Coronary artery (tissue), 2 donors: ENCODE data around the gene LIPA.

Source experiments
- DNase-seq: peaks from one replicate; pipeline ENCODE4 v3.0.0-alpha.2; 2017; ENCODE audit warnings: low spot score
- H3K27ac ChIP-seq, 2 donors: fragments of 200-600 bp; sonication (generic); one replicate each; pipeline ENCODE4 v1.5.1; 2016 to 2019
- H3K4me3 ChIP-seq: fragments of 200-600 bp; sonication (generic); 2 replicates; pipeline ENCODE4 v1.5.1; 2016; ENCODE audit warnings: mild to moderate bottlenecking, moderate library complexity
- CTCF ChIP-seq: fragments of 200-600 bp; sonication (generic); IDR thresholded peaks from one replicate; pipeline ENCODE4 v1.5.1; 2019; ENCODE audit warnings: antibody characterized with exemption

Gene LIPA

GRCh38 chr10:89241026-89241425 is 10.5 kb downstream of the LIPA start:
- no peak for DNase-seq
- peak overlapping the region in 1 of 2 donors; percentile 22 for H3K27ac ChIP-seq
- H3K4me3 ChIP-seq: no peak overlapping the region
- no peak for TF ChIP-seq CTCF

GRCh38 chr10:89240519-89240918 is 11.1 kb downstream of the LIPA start:
- no peak overlapping the region for H3K27ac ChIP-seq
- DNase-seq: no peak
- TF ChIP-seq CTCF: no peak

GRCh38 chr10:89238956-89239644 is 12.5 kb downstream of the LIPA start:
- Histone ChIP-seq H3K27ac (no peak overlapping the region), H3K4me3 (no peak overlapping the region)
- DNase-seq: no peak
- TF ChIP-seq CTCF: no peak

More at GRCh38 chr10:89240519-89240918, 11.1 kb downstream of the LIPA start:
- H3K4me3 ChIP-seq: no peak overlapping the region

- no peak overlapping the region for H3K4me3 ChIP-seq
- TF ChIP-seq CTCF: no peak
- no peak for DNase-seq
- H3K27ac ChIP-seq: no peak overlapping the region
Measured at GRCh38 chr10:89237849-89238248, 13.7 kb downstream of the LIPA start.

GRCh38 chr10:89236226-89236797 is 15.3 kb downstream of the LIPA start:
- no peak for TF ChIP-seq CTCF
- DNase-seq: no peak
- no peak overlapping the region for H3K4me3 ChIP-seq

GRCh38 chr10:89235073-89235798 is 16.3 kb downstream of the LIPA start:
- TF ChIP-seq CTCF: no peak
- DNase-seq: peak; percentile 74
- Histone ChIP-seq H3K27ac (peak overlapping the region in 1 of 2 donors; percentile 52), H3K4me3 (no peak overlapping the region)

More at GRCh38 chr10:89236226-89236797, 15.3 kb downstream of the LIPA start:
- no peak overlapping the region for H3K27ac ChIP-seq
